HG02852 (cell line): ENCODE results near the gene CMIP.
"Not testable (repeated sequence)": the region's sequence is repeated elsewhere in the genome, so short reads cannot be mapped to it uniquely, and the experiment has no call there.

Experiments
- ATAC-seq: cut with Tn5 transposase; IDR thresholded peaks from one replicate; pipeline ENCODE4 v1.9.1; 2021; ENCODE audit warnings: mild to moderate bottlenecking, moderate library complexity; ENCODE audit not compliant: unreplicated experiment

Gene CMIP

DNA sequence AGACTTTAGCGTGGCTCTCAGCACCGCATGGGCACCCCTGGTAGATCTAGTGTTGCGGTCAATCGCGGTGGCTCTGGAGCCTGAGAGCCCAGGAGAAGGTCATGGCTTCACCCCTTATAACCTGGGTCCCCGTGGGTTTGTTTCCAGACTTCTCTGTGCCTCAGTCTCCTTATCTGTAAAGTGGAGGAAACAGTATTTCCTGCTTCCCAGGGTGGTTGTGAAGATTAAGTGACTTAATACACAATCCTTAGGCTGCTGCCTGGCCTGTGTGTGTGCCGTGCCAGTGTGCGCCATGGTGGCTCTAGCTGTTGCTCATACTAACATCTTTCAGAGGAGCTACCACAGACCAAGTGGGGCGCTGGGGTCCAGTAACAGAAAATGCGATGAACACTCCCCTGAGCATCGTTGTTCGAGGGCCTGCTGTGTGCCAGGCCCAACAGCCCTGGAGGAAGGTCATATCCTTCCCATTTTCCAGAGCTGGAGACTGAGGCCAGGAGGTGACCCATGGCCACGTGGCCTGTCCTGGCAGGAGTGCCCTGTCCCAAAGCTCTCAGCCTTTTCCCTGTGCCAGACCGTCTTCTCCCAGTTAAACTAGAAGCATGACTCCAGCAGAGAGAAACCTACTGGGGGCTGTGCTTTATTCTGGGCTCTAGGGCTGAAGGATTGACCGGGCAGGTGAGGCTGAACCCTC, 70.1 kb downstream of the CMIP start:
- no peak for ATAC-seq

DNA sequence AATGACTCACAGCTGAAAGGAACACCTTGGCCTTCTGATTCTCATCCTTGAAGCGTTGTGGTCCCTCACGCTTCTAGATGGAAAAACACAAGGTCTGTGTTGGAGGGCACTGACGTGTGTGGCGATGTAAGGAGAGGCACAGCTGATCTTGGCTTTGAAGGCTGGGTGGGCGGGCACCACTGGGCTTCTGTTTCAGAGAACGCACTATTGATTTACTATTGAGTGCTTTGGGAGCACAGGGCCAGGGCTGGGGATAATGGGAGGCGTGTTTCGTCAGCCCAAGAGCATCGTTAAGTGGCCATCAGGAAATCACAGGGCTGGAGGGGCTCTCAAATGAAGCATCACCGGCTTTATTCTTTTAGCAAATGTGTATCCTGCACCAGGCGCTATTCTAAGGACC, 70.7 kb downstream of the CMIP start:
- ATAC-seq: no peak

DNA sequence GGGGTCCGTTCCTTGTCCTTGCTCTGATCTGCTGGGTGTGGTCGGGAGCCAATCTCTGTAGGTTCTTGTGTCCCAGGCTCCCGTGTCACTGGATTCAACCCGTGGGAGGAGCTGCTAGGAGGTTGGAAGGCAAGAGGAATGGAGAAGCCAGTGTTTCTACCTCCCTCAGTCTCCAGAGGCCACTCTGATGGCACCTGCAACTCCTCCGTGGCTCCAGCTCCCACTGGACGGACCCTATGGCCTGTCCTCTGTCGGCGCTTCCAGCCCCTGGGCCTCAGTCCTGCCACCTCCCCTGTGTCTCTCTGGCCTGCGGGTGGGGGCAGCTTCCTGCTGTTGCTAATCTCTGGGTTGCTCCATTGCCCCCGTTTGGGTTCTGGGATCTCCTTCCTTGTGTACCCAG, 71.1 kb downstream of the CMIP start:
- ATAC-seq: no peak

DNA sequence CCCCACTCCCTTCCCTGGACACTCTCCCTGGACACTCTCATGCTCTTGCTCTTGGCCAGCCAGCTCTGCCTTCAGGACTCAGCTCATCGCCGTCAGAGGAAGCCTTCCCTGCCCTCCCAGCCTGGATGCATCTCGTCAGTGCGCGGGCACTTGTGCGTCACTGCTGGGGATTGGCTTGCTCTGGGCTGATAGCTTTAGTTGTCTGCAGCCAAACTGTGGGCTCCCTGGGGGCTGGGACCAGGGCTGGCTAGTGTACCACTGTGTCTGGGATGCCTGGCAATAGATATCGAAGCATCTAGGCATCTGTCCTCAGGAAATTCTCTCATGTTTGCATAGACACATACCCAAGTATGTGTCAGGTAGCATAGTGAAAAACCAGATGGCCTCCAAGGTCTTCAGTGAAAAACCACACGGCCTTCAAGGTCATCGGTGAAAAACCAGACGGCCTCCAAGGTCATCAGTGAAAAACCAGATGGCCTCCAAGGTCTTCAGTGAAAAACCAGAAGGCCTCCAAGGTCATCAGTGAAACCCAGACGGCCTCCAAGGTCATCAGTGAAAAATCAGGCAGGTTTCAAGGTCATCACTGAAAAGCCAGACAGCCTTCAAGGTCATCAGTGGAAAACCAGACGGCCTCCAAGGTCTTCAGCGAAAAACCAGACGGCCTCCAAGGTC, 72.0 kb downstream of the CMIP start:
- no peak for ATAC-seq

- no peak for ATAC-seq
These were observed 72.5 kb downstream of the CMIP start for GRCh38 chr16:81517150-81517499.

GRCh38 chr16:81517629-81518438, 73.2 kb downstream of the CMIP start:
- no peak for ATAC-seq

- ATAC-seq: no peak
These were observed 73.8 kb downstream of the CMIP start for GRCh38 chr16:81518439-81518757.

DNA sequence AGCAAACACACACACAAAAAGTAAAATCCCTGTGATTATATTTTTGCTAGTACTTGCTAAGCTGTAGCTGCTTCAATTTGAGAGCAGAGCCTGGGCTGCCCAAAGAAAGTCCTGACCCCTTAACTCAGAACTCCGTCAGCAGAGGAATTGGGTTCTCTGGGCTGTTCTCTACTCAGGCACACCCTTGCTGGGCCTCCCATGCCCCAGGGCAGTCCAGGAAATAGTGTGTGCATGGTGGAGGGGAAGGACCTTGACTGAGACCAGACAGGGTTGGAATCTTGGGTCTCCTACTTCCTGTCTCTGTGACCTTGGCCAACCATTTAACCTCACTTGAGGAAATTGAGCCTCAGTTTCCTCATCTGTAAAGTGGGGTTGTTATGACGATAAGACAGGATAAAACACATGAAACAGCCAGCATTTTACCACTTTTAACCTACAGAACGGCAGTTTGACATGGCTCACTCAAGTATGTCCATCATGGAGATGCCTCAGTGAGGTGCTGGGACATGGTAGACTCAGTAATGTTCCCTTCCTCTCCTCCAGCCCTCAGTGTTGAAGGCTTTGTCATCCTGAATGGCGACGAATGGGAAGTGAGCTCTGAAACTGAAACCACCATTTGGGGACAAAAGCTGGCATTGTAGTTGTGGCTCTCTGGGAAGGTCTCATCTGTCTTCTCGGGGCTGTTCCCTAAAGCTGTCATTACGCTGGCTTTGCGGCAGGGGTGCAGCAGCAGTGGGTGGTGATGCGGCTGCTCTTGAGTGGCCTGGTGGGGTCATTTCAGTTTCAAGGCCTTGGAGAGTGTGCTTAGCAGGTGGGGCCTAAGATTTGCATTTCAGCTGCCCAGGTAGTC, 74.9 kb downstream of the CMIP start:
- ATAC-seq: no peak

DNA sequence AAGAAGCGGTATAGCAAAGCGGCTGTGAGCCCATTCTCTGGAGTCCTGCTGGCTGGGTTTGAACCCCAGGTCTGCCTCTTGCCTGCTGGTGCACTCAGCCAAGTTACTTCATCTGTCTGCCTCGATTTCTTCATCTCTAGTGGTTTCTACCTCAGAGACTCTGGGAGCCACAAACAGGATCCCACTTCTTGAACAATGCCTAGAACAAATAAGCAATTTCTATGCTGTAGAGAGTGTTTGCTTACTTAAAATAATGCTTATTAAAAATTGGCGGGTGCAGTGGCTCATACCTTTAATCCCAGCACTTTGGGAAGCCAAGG, 75.5 kb downstream of the CMIP start:
- no peak for ATAC-seq

DNA sequence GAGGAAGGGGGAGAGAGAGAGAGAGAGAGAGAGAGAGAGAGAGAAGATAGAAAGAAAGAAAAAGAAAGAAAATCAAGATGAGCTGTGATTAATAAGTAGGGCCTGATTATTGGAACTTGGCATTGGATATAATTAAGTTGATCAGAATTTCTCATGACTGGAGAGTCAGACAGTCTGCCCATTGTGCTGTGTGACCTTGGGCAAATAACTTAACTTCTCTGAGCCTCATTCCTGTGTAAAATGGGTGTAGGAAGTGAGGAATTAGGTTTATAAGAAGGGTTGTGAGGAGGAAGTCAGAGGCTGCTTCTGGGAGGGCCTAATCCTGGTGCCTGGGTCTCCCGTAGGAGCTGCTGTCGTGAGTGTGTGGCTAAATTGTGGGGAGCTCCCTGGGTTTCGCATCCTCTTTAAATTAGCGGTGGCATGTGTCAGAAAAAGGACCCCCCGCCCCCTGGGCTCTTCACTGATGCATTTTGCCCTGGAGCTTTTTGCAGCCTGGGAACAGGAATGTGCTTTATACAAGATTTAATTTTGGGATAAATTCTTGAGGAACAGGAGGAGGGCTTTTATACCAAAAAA, 76.0 kb downstream of the CMIP start:
- no peak for ATAC-seq

DNA sequence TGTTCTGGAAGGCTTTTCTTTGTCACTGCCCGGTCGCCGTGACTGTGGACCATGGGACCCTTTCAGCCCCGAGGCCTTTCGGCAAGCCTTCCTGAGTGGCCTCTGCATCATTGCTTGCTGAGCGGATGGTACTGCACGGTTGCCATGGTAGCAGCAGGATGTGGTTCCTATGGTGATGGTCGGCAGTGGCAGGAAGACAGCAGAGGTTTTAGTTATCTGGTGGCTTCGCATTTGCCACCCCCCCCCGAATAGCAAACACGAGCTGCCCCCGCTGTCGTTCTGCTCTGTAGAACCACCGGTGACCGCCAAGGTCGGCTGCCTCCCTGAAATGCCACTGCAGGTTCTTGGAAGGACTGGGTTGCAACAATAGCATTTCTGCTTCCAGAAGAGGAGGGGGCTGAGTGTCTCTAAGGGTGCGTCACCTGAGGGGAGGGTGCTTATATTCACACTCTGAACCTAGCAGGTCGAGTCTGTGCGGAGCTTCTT, 76.6 kb downstream of the CMIP start:
- ATAC-seq: no peak

DNA sequence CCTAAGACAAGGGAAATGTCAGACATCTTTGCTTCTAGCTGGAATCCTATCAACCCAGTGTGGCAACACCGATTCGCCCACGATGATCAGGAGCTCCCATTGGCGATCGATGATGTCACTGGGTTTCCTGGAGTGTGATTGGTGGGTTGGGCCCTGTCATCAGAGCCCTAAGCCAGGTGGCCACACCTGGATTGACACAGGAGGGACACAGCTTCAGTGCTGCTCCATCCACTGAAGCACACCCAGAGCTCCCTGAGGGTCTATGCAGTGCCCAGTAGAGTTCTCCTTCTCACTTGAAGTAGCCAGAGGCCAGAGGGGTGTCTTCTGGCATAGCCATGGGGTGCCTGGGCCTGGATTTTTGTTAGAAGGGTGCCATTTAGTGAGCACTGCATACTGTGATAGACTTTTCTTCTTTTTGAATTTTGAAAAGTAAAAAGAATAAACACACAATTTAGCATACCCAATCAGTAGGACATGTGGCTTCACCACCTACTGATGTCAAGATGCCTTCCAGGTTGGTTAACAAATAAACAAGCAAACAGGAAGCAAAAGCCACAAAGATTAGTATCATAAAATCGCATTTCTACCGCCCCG, 77.6 kb downstream of the CMIP start:
- ATAC-seq: no peak

DNA sequence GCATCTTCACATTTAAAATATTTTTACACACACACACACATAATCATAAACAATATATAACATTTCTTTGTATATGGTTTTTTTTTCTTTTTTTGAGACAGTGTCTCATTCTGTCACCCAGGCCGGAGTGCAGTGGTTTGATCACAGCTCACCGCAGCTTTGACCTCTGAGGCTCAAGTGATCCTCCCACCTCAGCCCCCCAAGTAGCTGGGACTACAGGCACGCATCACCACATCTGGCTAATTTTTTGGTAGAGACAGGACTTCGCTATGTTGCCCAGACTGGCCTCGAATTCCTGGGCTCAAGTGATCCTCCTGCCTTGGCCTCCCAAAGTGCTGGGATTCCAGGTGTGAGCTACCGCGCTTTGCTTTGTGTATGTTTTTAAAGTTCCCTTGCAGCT, 78.2 kb downstream of the CMIP start:
- not testable (repeated sequence) for ATAC-seq

- no peak for ATAC-seq
These were observed 78.9 kb downstream of the CMIP start for GRCh38 chr16:81523387-81524115.

DNA sequence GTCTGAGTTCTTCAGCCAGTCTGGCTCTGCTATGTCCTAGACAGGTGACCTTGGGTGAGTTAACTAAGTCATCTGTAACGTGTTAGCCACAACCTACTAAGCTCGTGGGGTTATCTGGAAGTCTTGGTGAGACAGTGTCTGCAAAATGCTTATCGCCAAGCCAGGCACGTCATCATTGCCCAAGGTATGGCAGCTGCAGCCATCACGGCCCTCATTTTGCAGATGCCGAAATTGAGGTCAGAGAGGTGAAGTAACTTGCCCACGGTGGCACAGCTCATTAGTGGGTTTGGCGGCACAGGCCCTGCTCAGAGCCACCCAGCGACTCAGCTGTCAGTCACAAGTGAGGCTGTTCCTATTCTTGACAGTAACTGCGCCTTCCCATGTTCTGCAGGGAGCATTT, 79.8 kb downstream of the CMIP start:
- ATAC-seq: no peak

- not testable (repeated sequence) for ATAC-seq
These were observed 80.3 kb downstream of the CMIP start for GRCh38 chr16:81524885-81525284.

GRCh38 chr16:81526199-81526598, 81.6 kb downstream of the CMIP start:
- no peak for ATAC-seq

- no peak for ATAC-seq
These were observed 82.3 kb downstream of the CMIP start for GRCh38 chr16:81526935-81527334.

- no peak for ATAC-seq
These were observed 83.0 kb downstream of the CMIP start for GRCh38 chr16:81527477-81528178.
